ENCODE results near the gene PLCL1.
"Not testable (repeated sequence)": the region's sequence is repeated elsewhere in the genome, so short reads cannot be mapped to it uniquely, and the experiment has no call there.

The PLCL1 gene

GRCh38 chr2:198196556-198196955, 392.2 kb downstream of the PLCL1 start:
- not testable (repeated sequence) for DNase-seq
